Peyer's patch (tissue), 4 donors: ENCODE measurements around the gene ARHGAP15. TPM values are rescaled to one million over a fixed set of nuclear protein-coding genes. Genes with fewer than 3 reads are reported as not detected.
A peak's percentile ranks its signal among the peaks of the same experiment; 100 is the strongest.

Experiments
- DNase-seq, 3 donors: peaks; one replicate each; pipeline ENCODE4 v3.0.0-alpha.2; 2017 to 2019
- H3K27ac ChIP-seq, 4 donors: fragments of 200-600 bp; sonication (generic); one replicate each; pipeline ENCODE4 v1.5.1; 2016 to 2019
- H3K27me3 ChIP-seq, 2 donors: fragments of 200-600 bp; sonication (generic); one replicate each; pipeline ENCODE4 v1.5.1; 2019
- H3K36me3 ChIP-seq, 3 donors: fragments of 200-600 bp; sonication (generic); one replicate each; pipeline ENCODE4 v1.5.1; 2016 to 2019
- H3K4me1 ChIP-seq, 4 donors: fragments of 200-600 bp; sonication (generic); one replicate each; pipeline ENCODE4 v1.5.1; 2016 to 2019
- H3K4me3 ChIP-seq, 4 donors: fragments of 200-600 bp; sonication (generic); 1 replicate in 3 of 4; 2 replicates in 1 of 4; pipeline ENCODE4 v1.5.1; 2016 to 2019; ENCODE audit warnings: mild to moderate bottlenecking in 1 of 4
- H3K9me3 ChIP-seq, 4 donors: fragments of 200-600 bp; sonication (generic); one replicate each; pipeline ENCODE4 v1.5.1; 2016 to 2019; ENCODE audit warnings: mild to moderate bottlenecking in 1 of 4
- POLR2A ChIP-seq, 2 donors: fragments of 450-650 bp; IDR thresholded peaks; one replicate each; pipeline ENCODE4 v1.5.1; 2017; ENCODE audit warnings: antibody characterized with exemption in 2 of 2, mild to moderate bottlenecking in 2 of 2, moderate library complexity in 2 of 2
- total RNA-seq, 4 donors: library from RNA; depleted of rRNA; stranded (reverse); fragments of >200 nt; gene quantifications; one replicate each; pipeline ENCODE4 v1.1.0, GENCODE V29; 2016
- TF ChIP-seq, protein P1 (sequence below), 6 experiments: fragments of 450-650 bp in 4 of 6; fragments of 200-600 bp in 2 of 6; sonication (generic) in 1 of 6; IDR thresholded peaks; one replicate each; pipeline ENCODE4 v1.5.1; 2017 to 2019; ENCODE audit warnings: antibody characterized with exemption in 6 of 6, mild to moderate bottlenecking in 3 of 6, moderate library complexity in 1 of 6

ARHGAP15 gene
- total RNA-seq, 4 donors from 2014 or later, result 6.7 to 203 (median 12.5) TPM

DNA sequence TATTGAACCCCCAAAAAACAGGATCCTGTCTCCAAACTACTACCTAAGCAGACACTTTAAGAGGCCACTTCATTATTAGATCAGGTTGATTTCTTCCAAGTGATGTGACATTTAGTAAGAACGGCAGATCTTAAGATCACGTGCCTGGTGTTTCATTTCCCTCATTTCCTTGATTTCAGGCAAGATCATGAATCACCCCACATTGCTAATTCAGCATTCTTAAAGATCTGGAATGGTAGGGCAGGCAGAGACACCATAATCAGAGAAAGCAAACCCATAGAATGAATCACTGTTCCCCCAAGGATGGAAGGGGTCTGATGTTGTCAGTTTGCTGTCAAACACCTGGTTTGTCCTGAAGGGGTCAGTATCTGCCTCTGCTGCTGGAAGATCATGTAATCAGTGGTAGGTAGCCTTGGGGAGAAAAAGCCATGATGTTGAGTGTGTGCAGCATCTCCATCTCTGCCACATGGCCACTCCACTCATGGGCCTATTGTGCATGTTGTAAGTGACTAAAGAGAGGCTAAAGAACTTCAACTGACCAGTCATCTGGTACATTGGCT is 133.9 kb downstream of the ARHGAP15 start:
- TF ChIP-seq POLR2A (IDR thresholded peaks at IDR 0.05), result no peak
- TF ChIP-seq, protein P1, sequence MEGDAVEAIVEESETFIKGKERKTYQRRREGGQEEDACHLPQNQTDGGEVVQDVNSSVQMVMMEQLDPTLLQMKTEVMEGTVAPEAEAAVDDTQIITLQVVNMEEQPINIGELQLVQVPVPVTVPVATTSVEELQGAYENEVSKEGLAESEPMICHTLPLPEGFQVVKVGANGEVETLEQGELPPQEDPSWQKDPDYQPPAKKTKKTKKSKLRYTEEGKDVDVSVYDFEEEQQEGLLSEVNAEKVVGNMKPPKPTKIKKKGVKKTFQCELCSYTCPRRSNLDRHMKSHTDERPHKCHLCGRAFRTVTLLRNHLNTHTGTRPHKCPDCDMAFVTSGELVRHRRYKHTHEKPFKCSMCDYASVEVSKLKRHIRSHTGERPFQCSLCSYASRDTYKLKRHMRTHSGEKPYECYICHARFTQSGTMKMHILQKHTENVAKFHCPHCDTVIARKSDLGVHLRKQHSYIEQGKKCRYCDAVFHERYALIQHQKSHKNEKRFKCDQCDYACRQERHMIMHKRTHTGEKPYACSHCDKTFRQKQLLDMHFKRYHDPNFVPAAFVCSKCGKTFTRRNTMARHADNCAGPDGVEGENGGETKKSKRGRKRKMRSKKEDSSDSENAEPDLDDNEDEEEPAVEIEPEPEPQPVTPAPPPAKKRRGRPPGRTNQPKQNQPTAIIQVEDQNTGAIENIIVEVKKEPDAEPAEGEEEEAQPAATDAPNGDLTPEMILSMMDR (IDR thresholded peaks at IDR 0.05), result peak in 1 of 6 experiments; percentile 5
- no peak for DNase-seq
- Histone ChIP-seq H3K27ac (no peak overlapping the region), H3K4me3 (no peak overlapping the region), H3K9me3 (no peaks in the 10 kb centered on the region), H3K36me3 (no peaks in the 10 kb centered on the region), H3K27me3 (no peaks in the 10 kb centered on the region), H3K4me1 (peaks cover 0 to 9% (median 0%) of the 10 kb centered on the region in 4 donors)

DNA sequence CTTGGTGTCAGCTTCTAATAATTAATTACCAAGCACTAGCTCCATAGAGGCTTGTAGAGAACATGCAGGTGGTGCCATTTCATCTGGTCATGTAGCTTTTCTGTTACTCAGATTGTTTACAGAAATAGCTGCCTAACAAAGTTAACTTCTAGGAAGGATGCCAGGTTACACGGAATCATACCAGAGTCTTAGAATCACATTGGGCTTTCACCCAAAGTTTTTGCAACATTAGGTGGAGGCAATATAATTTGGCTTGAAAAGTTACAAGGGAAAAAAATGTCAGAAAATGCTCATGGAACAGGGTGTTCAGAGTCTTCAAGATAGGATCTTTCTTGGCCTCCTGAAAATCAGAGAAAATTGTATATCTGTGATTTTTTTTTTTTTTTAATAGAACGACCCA is 135.6 kb downstream of the ARHGAP15 start:
- H3K36me3 ChIP-seq, result no peaks in the 10 kb centered on the region
- no peak overlapping the region for H3K4me3 ChIP-seq
- H3K9me3 ChIP-seq, result no peaks in the 10 kb centered on the region
- no peak overlapping the region for H3K27ac ChIP-seq
- TF ChIP-seq POLR2A (IDR thresholded peaks at IDR 0.05), result no peak
- TF ChIP-seq, protein P1 (IDR thresholded peaks at IDR 0.05), result no peak
- peaks cover 0 to 9% (median 0%) of the 10 kb centered on the region in 4 donors for H3K4me1 ChIP-seq
- no peak for DNase-seq
- H3K27me3 ChIP-seq, result no peaks in the 10 kb centered on the region

DNA sequence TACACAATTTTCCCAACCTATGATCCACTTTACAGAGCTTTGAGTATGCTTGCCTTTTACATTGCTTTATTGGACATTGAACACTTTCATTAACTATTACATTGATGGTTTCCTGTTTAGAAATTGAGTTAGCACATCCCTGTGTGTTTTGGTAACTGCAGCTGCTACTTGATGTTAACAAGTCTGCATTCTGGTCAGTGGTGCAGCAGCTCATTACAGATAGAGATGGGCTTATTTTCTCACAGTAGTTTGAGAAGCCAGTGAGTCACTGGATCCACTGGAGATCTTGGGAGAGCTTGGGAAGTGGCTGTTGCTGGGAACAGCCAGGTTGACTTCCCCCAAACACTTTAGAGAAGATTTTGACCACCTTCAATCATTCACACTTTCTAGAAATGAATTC is 150.5 kb downstream of the ARHGAP15 start:
- H3K4me1 ChIP-seq, result no peaks in the 10 kb centered on the region

DNA sequence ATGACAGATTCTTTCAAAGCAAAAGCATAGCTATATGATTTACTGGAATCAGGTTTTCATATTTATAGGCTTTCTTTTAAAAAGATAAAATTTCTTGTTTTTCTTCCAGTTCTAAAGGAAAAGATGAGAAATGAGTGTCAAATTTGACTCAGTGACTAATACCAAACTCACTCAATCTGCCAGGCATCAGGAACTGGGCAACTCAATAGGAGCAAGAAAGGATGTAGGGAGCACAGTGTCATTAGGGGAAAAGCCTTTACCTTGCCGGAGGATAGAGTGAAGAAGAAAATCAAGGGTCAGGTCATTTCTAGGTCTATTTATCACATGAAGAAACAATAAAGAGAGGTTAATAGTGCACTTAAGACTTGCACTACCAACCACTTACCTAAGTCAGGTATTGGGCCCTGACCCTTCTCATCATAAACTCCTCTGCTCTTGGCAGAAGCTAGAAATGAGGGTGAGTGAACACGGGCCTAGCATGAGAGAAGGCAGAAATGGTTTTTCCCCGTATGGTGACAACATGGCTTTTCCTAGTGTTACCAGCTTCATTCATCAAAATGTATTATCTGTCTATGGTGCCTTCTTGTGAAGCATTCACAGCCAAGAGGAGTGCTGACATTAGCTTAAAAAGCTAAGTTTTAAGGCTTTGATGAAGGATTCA is 151.0 kb downstream of the ARHGAP15 start:
- H3K4me1 ChIP-seq, result no peaks in the 10 kb centered on the region
- no peak overlapping the region for H3K4me3 ChIP-seq
- H3K27ac ChIP-seq, result no peak overlapping the region
- no peaks in the 10 kb centered on the region for H3K9me3 ChIP-seq
- TF ChIP-seq, protein P1 (IDR thresholded peaks at IDR 0.05), result no peak
- TF ChIP-seq POLR2A (IDR thresholded peaks at IDR 0.05), result no peak
- no peaks in the 10 kb centered on the region for H3K36me3 ChIP-seq
- no peaks in the 10 kb centered on the region for H3K27me3 ChIP-seq
- DNase-seq, result no peak

More for the DNA sequence above, 150.5 kb downstream of the ARHGAP15 start:
- TF ChIP-seq, protein P1 (IDR thresholded peaks at IDR 0.05), result no peak
- no peak for TF ChIP-seq POLR2A (IDR thresholded peaks at IDR 0.05)
- Histone ChIP-seq H3K9me3 (no peaks in the 10 kb centered on the region), H3K36me3 (no peaks in the 10 kb centered on the region), H3K4me3 (no peak overlapping the region), H3K27me3 (no peaks in the 10 kb centered on the region), H3K27ac (no peak overlapping the region)
- DNase-seq, result no peak

DNA sequence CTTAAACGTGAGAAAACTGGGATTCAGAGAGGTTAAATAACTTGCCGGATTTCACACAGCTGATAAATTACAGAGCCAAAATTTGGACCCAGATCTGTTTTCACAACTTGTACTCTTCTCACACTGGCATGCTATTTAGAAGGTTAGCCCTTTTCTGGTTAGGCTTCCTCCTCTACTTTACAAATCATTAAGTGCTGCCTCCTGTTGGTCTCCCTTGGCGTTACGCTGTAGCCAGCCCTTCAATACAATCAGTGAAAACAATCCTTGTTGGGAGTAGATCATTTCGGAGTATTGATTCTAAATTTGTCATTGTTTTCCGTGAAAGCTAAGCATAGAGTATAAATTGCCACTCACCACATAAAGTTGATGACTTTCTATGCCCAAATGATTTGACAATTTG is 153.5 kb downstream of the ARHGAP15 start:
- H3K27me3 ChIP-seq, result no peaks in the 10 kb centered on the region
- H3K4me1 ChIP-seq, result no peaks in the 10 kb centered on the region
- no peak for TF ChIP-seq POLR2A (IDR thresholded peaks at IDR 0.05)
- TF ChIP-seq, protein P1 (IDR thresholded peaks at IDR 0.05), result peak in 2 of 6 experiments; percentile 7 to 21
- no peaks in the 10 kb centered on the region for H3K9me3 ChIP-seq
- no peaks in the 10 kb centered on the region for H3K36me3 ChIP-seq
- H3K27ac ChIP-seq, result no peak overlapping the region
- no peak for DNase-seq
- H3K4me3 ChIP-seq, result no peak overlapping the region
